GM12874 (cell line): ENCODE measurements around the gene MUC5AC.

Experiments
- TF ChIP-seq, protein P1 (sequence below): IDR thresholded peaks from 2 replicates; pipeline ENCODE4 v1.5.1; 2011; ENCODE audit warnings: low read depth, mild to moderate bottlenecking, control low read depth, low read length, moderate library complexity; ENCODE audit not compliant: insufficient read depth

Gene MUC5AC

DNA sequence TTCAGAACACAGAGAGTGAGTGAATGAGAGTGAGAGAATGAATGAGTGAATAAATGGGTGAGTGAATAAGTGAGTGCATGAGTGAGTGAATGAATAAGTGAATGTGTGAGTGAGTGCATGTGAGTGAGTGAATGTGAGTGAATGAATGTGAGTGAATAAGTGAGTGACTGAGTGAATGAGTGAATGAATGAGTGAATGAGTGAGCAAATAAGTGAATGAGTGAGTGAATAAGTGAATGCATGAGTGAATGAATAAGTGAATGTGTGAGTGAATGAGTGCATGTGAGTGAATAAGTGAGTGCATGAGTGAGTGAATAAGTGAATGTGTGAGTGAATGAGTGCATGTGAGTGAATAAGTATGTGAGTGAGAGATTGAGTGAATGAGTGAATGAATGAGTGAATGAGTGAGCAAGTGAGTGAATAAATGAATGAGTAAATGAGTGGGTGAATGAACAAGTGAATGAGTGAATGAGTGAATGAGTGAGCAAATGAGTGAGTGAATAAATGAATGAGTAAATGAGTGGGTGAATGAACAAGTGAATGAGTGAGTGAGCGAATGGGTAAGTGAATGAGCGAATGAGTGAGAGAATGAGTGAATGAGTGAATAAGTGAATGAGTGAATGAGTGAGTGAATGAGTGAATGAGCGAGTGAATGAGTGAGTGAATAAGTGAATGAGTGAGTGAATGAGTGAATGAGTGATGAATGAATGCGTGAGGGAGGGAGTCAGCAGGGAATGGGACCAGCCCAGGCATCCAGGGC lies 43.8 kb downstream of the MUC5AC start:
- TF ChIP-seq, protein P1, sequence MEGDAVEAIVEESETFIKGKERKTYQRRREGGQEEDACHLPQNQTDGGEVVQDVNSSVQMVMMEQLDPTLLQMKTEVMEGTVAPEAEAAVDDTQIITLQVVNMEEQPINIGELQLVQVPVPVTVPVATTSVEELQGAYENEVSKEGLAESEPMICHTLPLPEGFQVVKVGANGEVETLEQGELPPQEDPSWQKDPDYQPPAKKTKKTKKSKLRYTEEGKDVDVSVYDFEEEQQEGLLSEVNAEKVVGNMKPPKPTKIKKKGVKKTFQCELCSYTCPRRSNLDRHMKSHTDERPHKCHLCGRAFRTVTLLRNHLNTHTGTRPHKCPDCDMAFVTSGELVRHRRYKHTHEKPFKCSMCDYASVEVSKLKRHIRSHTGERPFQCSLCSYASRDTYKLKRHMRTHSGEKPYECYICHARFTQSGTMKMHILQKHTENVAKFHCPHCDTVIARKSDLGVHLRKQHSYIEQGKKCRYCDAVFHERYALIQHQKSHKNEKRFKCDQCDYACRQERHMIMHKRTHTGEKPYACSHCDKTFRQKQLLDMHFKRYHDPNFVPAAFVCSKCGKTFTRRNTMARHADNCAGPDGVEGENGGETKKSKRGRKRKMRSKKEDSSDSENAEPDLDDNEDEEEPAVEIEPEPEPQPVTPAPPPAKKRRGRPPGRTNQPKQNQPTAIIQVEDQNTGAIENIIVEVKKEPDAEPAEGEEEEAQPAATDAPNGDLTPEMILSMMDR = no peak

GRCh38 chr11:1202154-1202775 lies 44.5 kb downstream of the MUC5AC start:
- TF ChIP-seq, protein P1 = no peak

DNA sequence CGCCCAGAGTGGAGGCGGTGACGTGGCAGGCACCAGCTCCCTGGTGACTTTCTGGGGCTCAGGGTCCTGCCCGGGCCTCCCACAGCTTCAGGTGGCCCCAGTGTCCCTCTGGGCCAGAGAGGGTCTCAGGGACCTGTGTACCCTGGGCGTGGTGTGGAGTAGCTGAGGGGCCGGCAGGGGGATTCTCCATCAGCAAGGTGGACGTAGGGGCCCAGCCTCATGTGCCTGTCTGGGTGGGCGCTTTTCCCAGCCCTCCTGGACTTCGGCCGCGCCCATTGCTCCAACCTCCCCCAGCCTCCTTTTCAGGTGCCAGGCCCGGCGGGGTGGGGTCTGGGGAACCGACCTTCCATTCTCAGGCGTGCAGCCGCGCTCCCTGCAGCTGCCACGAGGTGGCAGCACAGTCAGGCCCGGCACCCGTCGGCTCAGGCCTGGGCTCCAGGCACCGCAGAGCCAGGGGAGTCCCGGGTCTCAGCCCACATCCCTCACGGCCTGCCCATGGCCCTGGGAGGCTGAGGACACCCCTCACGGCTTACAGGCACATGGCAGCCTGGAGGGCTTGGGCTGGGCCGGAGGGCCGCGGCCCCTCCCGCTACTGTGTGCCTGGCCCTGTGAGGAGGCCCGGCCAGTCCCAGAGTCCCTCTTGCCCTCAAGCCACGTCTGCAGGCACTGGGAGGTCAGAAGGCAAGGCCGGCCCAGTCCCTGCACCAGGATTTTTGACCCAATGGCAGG lies 45.2 kb downstream of the MUC5AC start:
- TF ChIP-seq, protein P1 = peak; percentile 81

DNA sequence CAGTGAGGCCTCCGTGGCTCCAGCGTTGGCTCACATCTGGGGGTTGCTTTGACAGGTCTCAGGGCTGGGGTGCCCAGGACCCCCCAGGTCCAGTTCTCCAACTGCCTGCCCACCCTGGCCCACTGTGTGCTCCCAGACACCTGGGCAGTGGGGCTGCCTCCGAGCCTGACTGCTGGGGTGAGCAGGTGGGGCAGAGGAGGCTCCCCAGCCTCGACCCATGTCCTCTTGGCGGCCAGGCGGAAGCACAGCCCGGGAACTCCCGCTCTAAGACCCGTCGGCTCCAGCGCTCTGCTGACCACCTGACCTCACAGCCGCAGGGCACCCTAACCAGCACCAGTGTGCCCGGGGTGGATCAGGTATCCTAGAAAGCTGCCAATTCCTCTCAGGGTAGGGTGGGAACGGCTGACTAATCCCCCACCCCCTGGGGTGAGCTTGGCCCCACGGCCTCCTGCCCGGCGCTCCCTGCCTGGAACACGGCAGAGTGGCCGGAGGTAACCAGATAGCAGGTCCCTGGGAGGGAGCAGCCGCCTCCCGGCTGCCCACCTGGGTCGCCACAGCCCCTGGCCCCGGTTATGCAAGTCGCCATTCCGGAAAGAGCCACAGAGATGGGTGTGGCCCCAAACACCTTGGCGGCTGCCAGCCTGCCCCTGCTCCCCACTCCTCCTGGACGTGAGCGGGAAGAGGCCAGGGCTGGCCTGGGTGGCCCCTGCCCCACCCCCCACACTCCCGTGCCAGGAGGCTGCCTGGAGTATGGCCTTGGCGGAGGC lies 45.9 kb downstream of the MUC5AC start:
- TF ChIP-seq, protein P1 = no peak

DNA sequence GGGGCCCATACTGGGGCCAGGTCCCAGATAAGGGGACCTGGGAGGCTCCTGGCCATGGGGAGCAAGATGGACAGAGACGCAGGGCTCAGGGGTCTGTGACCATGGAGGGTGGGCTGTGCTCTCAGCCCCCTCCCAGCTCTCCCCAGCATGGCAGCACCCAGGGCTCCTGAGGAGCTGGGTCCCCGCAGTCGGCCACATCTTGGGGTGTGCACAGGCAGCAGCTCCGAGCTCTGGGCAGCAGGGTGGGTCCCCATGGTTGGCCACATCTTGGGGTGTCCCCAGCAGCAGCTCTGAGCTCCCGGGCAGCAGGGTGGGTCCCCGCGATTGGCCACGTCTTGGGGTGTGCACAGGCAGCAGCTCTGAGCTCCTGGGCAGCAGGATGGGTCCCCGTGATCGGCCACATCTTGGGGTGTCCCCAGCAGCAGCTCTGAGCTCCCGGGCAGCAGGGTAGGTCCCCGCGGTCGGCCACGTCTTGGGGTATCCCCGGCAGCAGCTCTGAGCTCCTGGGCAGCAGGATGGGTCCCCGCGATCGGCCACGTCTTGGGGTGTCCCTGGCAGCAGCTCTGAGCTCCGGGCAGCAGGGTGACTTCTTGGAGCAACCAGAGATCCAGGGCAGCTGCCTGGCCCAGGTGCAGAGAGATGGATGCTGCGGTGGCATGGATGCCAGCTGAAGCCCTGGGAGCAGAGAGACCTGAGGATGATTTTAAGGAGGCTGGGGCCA lies 46.8 kb downstream of the MUC5AC start:
- TF ChIP-seq, protein P1 = no peak

GRCh38 chr11:1205121-1205986 lies 47.6 kb downstream of the MUC5AC start:
- TF ChIP-seq, protein P1 = no peak
